OCI-LY1 (cell line): ENCODE results near the gene NPIPB8.
"Not testable (repeated sequence)": the region's sequence is repeated elsewhere in the genome, so short reads cannot be mapped to it uniquely, and the experiment has no call there.

Source experiments
- H2AFZ ChIP-seq: fragments of 200-600 bp; sonication (generic), shearing (Covaris generic); 2 replicates; pipeline ENCODE4 v1.6.0; 2014; ENCODE audit warnings: antibody characterized with exemption, mild to moderate bottlenecking, low read length
- H3F3A ChIP-seq: fragments of 200-600 bp; sonication (generic), shearing (Covaris generic); 2 replicates; pipeline ENCODE4 v1.6.0; 2014; ENCODE audit warnings: mild to moderate bottlenecking, antibody characterized with exemption, low read length, moderate library complexity; ENCODE audit not compliant: insufficient read depth
- H3K27ac ChIP-seq: fragments of 200-600 bp; sonication (generic); 2 replicates; pipeline ENCODE4 v1.5.1; 2014; ENCODE audit warnings: low read length, mixed run types, mild to moderate bottlenecking, low read depth; ENCODE audit not compliant: poor library complexity, severe bottlenecking
- H3K27me3 ChIP-seq: fragments of 200-600 bp; sonication (generic); 2 replicates; pipeline ENCODE4 v1.6.0; 2014; ENCODE audit warnings: antibody characterized with exemption, mild to moderate bottlenecking, low read length, moderate library complexity; ENCODE audit not compliant: insufficient read depth
- H3K36me3 ChIP-seq: fragments of 200-600 bp; sonication (generic); 2 replicates; pipeline ENCODE4 v1.6.1; 2014; ENCODE audit warnings: mild to moderate bottlenecking, antibody characterized with exemption, low read length, moderate library complexity, mixed read lengths; ENCODE audit not compliant: insufficient read depth
- H3K4me1 ChIP-seq: fragments of 200-600 bp; sonication (generic); 2 replicates; pipeline ENCODE4 v1.5.1; 2014; ENCODE audit warnings: mild to moderate bottlenecking, low read length, moderate library complexity; ENCODE audit not compliant: insufficient read depth, severe bottlenecking
- H3K4me2 ChIP-seq: fragments of 200-600 bp; sonication (generic), shearing (Covaris generic); 2 replicates; pipeline ENCODE4 v1.6.1; 2014; ENCODE audit warnings: low read length
- H3K4me3 ChIP-seq: fragments of 200-600 bp; sonication (generic); 2 replicates; pipeline ENCODE4 v1.5.1; 2014; ENCODE audit warnings: low read length, low read depth, mild to moderate bottlenecking, mixed read lengths; ENCODE audit not compliant: poor library complexity, severe bottlenecking
- H3K79me2 ChIP-seq: fragments of 200-600 bp; shearing (Covaris generic); 2 replicates; pipeline ENCODE4 v1.6.1; 2016; ENCODE audit warnings: mixed run types, low read length, mixed read lengths; ENCODE audit not compliant: insufficient read depth
- H3K9ac ChIP-seq: fragments of 200-600 bp; sonication (generic), shearing (Covaris generic); 2 replicates; pipeline ENCODE4 v1.6.1; 2014; ENCODE audit warnings: mild to moderate bottlenecking, low read length, mixed read lengths
- H3K9me2 ChIP-seq: fragments of 200-600 bp; sonication (generic), shearing (Covaris generic); 2 replicates; pipeline ENCODE4 v1.6.1; 2014; ENCODE audit warnings: low read depth, mild to moderate bottlenecking, low read length, mixed read lengths
- H3K9me3 ChIP-seq: fragments of 200-600 bp; shearing (Covaris generic); 2 replicates; pipeline ENCODE4 v1.6.1; 2014; ENCODE audit warnings: low read length, mixed read lengths
- H4K20me1 ChIP-seq: fragments of 200-600 bp; sonication (generic), shearing (Covaris generic); 2 replicates; pipeline ENCODE4 v1.6.0; 2016; ENCODE audit warnings: mild to moderate bottlenecking, low read length; ENCODE audit not compliant: insufficient read depth
- EZH2 ChIP-seq: fragments of 200-600 bp; sonication (generic), shearing (Covaris generic); IDR thresholded peaks from 2 replicates; pipeline ENCODE4 v1.8.0; 2017; ENCODE audit warnings: borderline replicate concordance, mixed run types, mild to moderate bottlenecking, antibody characterized with exemption, low read length, moderate library complexity, mixed read lengths
- TF ChIP-seq, protein P1 (sequence below): fragments of 200-600 bp; sonication (generic), shearing (Covaris generic); IDR thresholded peaks from 2 replicates; pipeline ENCODE4 v1.5.1; 2017; ENCODE audit warnings: mild to moderate bottlenecking, antibody characterized with exemption, low read length, moderate library complexity, mixed read lengths

Gene NPIPB8

DNA sequence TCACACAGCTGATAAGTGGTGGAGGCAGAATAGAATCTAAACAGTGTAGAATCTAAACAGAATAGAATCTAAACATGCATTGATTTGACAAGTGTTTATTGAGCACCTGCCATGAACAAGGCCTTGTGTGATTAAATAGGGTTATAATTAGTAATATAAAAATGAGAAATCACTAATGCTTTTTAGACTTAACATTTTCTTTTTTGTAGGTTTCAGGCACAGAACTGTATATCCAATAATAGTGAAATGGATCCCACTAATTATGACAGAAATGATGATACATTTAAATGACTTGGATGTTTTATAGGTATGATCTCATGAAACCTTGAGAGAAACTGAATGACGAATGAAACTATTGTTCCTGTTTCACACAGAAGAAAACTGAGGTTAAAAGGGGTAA lies at the start of gene NPIPB8:
TSS of gene NPIPB8 (plus strand) at position 301 of the 400 bp plus-strand sequence. CDS start 296 bp downstream, outside the sequence.
- not testable (repeated sequence) for H2AFZ ChIP-seq, H3K9ac ChIP-seq, H3K9me2 ChIP-seq, H3K27me3 ChIP-seq, H3K36me3 ChIP-seq, H3K27ac ChIP-seq, H3K4me3 ChIP-seq, H3F3A ChIP-seq, H3K4me2 ChIP-seq, H3K4me1 ChIP-seq, H3K79me2 ChIP-seq, H3K9me3 ChIP-seq, H4K20me1 ChIP-seq

DNA sequence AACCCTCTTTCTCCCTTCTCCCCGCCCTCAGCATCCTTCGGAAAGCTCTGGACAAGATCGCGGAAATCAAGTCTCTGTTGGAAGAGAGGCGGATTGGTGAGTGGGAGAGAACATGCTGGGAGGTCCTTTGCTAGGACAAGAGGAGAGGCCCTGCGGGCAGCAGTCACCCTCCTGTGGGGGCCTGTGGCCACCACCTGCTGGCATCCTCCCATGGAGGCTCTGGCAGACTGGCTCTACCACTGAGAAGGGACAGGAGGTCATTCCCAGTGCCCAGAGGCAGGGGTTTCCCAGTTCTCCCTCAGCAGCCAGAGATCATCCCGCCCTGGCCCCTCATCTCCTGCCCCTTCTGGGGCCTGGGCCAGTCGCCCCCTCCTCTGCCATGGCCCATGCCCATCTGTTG lies 48.8 kb upstream of the NPIPB8 start:
- H3K4me1 ChIP-seq = no peaks in the 10 kb centered on the region
- TF ChIP-seq EZH2 = no peak
- TF ChIP-seq, protein P1, sequence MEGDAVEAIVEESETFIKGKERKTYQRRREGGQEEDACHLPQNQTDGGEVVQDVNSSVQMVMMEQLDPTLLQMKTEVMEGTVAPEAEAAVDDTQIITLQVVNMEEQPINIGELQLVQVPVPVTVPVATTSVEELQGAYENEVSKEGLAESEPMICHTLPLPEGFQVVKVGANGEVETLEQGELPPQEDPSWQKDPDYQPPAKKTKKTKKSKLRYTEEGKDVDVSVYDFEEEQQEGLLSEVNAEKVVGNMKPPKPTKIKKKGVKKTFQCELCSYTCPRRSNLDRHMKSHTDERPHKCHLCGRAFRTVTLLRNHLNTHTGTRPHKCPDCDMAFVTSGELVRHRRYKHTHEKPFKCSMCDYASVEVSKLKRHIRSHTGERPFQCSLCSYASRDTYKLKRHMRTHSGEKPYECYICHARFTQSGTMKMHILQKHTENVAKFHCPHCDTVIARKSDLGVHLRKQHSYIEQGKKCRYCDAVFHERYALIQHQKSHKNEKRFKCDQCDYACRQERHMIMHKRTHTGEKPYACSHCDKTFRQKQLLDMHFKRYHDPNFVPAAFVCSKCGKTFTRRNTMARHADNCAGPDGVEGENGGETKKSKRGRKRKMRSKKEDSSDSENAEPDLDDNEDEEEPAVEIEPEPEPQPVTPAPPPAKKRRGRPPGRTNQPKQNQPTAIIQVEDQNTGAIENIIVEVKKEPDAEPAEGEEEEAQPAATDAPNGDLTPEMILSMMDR = no peak

DNA sequence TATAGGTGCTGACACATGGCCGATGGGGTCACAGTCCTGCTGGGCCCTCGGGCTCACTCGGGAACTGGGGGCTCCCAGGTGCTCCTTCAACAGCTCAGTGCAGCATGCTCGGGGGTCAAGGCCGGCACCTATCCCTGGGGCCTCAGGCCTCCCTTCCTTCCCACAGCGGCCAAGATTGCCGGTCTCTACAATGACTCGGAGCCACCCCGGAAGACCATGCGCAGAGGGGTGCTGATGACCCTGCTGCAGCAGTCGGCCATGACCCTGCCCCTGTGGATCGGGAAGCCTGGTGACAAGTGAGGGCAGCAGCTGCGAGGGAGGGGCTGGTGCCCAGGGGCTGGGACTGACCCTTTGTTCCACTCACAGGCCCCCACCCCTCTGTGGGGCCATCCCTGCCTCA lies 47.9 kb upstream of the NPIPB8 start:
- no peaks in the 10 kb centered on the region for H4K20me1 ChIP-seq
- no peak overlapping the region for H3K4me3 ChIP-seq
- H2AFZ ChIP-seq = no peak overlapping the region
- no peaks in the 10 kb centered on the region for H3K79me2 ChIP-seq
- no peaks in the 10 kb centered on the region for H3K9me3 ChIP-seq
- no peaks in the 10 kb centered on the region for H3K9me2 ChIP-seq
- peaks cover 21% of the 10 kb centered on the region; the same call in 1 of the 2 replicates for H3K36me3 ChIP-seq
- TF ChIP-seq, protein P1 = no peak
- TF ChIP-seq EZH2 = no peak
- H3K4me2 ChIP-seq = no peak overlapping the region
- no peaks in the 10 kb centered on the region for H3K27me3 ChIP-seq
- H3F3A ChIP-seq = no peaks in the 10 kb centered on the region
- H3K9ac ChIP-seq = no peak overlapping the region
- H3K4me1 ChIP-seq = no peaks in the 10 kb centered on the region
- H3K27ac ChIP-seq = no peak overlapping the region

More for the DNA sequence above, 48.8 kb upstream of the NPIPB8 start:
- Histone ChIP-seq H3K9me3 (no peaks in the 10 kb centered on the region), H3K4me3 (no peak overlapping the region), H2AFZ (no peak overlapping the region), H3K27me3 (no peaks in the 10 kb centered on the region), H3K27ac (no peak overlapping the region), H3K36me3 (peaks cover 21% of the 10 kb centered on the region), H3F3A (no peaks in the 10 kb centered on the region), H4K20me1 (no peaks in the 10 kb centered on the region), H3K4me2 (no peak overlapping the region), H3K9ac (no peak overlapping the region), H3K9me2 (no peaks in the 10 kb centered on the region), H3K79me2 (no peaks in the 10 kb centered on the region)
